ENCODE results near the gene MBP.

The MBP gene

GRCh38 chr18:77131652-77132368 lies 773 bp downstream of the MBP start:
- TF ChIP-seq MYC (IDR thresholded peaks at IDR 0.05; ENCODE audit: low read depth, low read length): no peak
- no peak for TF ChIP-seq CTCF (IDR thresholded peaks at IDR 0.05; ENCODE audit: low read depth, low read length)
- no peak for TF ChIP-seq POLR2A (IDR thresholded peaks at IDR 0.05; ENCODE audit: extremely low read depth, insufficient read length)
- no peak for TF ChIP-seq MAX (IDR thresholded peaks at IDR 0.05; ENCODE audit: low read depth, low read length)
- DNase-seq (ENCODE audit: low read depth): peak; percentile 81
- peak overlapping the region; percentile 93 for H3K4me3 ChIP-seq (ENCODE audit: low read depth, low read length)

- peak overlapping the region; percentile 93 for H3K4me3 ChIP-seq (ENCODE audit: low read depth, low read length)
- TF ChIP-seq POLR2A (IDR thresholded peaks at IDR 0.05; ENCODE audit: extremely low read depth, insufficient read length) (peak; percentile 56), MYC (IDR thresholded peaks at IDR 0.05; ENCODE audit: low read depth, low read length) (no peak)
- peak; percentile 86 for DNase-seq (ENCODE audit: low read depth)
Observed at GRCh38 chr18:77131100-77131651, 1.4 kb downstream of the MBP start.

- H3K4me3 ChIP-seq (ENCODE audit: low read depth, low read length): peak overlapping the region; percentile 93
- TF ChIP-seq MYC (IDR thresholded peaks at IDR 0.05; ENCODE audit: low read depth, low read length): no peak
- TF ChIP-seq MAX (IDR thresholded peaks at IDR 0.05; ENCODE audit: low read depth, low read length): 0 out of 2 replicates have a peak, but pooled peaks have one; percentile 10
- DNase-seq (ENCODE audit: low read depth): peak; percentile 70
Observed at GRCh38 chr18:77130229-77131099, 2.1 kb downstream of the MBP start.

GRCh38 chr18:77129150-77129551 lies 3.4 kb downstream of the MBP start:
- TF ChIP-seq POLR2A (IDR thresholded peaks at IDR 0.05; ENCODE audit: extremely low read depth, insufficient read length) (peak; percentile 23), CTCF (IDR thresholded peaks at IDR 0.05; ENCODE audit: low read depth, low read length) (no peak), MAX (IDR thresholded peaks at IDR 0.05; ENCODE audit: low read depth, low read length) (no peak), MYC (IDR thresholded peaks at IDR 0.05; ENCODE audit: low read depth, low read length) (no peak)
- peak; percentile 53 for DNase-seq (ENCODE audit: low read depth)
- H3K4me3 ChIP-seq (ENCODE audit: low read depth, low read length): peak overlapping the region; percentile 93

- peak overlapping the region; percentile 93 for H3K4me3 ChIP-seq (ENCODE audit: low read depth, low read length)
- TF ChIP-seq POLR2A (IDR thresholded peaks at IDR 0.05; ENCODE audit: extremely low read depth, insufficient read length) (peak; percentile 11), MAX (IDR thresholded peaks at IDR 0.05; ENCODE audit: low read depth, low read length) (peak; percentile 99), MYC (IDR thresholded peaks at IDR 0.05; ENCODE audit: low read depth, low read length) (peak; percentile 95), CTCF (IDR thresholded peaks at IDR 0.05; ENCODE audit: low read depth, low read length) (no peak)
- DNase-seq (ENCODE audit: low read depth): peak; percentile 95
Observed at GRCh38 chr18:77127769-77128671, 4.6 kb downstream of the MBP start.

- no peak for TF ChIP-seq CTCF (IDR thresholded peaks at IDR 0.05; ENCODE audit: low read depth, low read length)
- TF ChIP-seq POLR2A (IDR thresholded peaks at IDR 0.05; ENCODE audit: extremely low read depth, insufficient read length): peak; percentile 10
- peak; percentile 23; the same call in 1 of the 2 replicates for TF ChIP-seq MAX (IDR thresholded peaks at IDR 0.05; ENCODE audit: low read depth, low read length)
- 0 out of 2 replicates have a peak, but pooled peaks have one; percentile 10 for TF ChIP-seq MYC (IDR thresholded peaks at IDR 0.05; ENCODE audit: low read depth, low read length)
- H3K4me3 ChIP-seq (ENCODE audit: low read depth, low read length): peak overlapping the region; percentile 69
- peak; percentile 90 for DNase-seq (ENCODE audit: low read depth)
Observed at GRCh38 chr18:77124452-77124922, 8.1 kb downstream of the MBP start.
